WTC11 (cell line): ENCODE results near the gene QPCTL.
A peak's percentile ranks its signal among the peaks of the same experiment; 100 is the strongest.

Source experiments
- USF2 ChIP-seq: sonication (generic); formaldehyde crosslinking; IDR thresholded peaks from 2 replicates; pipeline ENCODE4 v1.8.1; 2023; ENCODE audit warnings: mild to moderate bottlenecking, missing genetic modification reagents, moderate library complexity
- TF ChIP-seq, protein P1 (sequence below): fragments of 200-600 bp; IDR thresholded peaks from 2 replicates; pipeline ENCODE4 v1.8.0; 2022; ENCODE audit warnings: antibody characterized with exemption

DNA sequence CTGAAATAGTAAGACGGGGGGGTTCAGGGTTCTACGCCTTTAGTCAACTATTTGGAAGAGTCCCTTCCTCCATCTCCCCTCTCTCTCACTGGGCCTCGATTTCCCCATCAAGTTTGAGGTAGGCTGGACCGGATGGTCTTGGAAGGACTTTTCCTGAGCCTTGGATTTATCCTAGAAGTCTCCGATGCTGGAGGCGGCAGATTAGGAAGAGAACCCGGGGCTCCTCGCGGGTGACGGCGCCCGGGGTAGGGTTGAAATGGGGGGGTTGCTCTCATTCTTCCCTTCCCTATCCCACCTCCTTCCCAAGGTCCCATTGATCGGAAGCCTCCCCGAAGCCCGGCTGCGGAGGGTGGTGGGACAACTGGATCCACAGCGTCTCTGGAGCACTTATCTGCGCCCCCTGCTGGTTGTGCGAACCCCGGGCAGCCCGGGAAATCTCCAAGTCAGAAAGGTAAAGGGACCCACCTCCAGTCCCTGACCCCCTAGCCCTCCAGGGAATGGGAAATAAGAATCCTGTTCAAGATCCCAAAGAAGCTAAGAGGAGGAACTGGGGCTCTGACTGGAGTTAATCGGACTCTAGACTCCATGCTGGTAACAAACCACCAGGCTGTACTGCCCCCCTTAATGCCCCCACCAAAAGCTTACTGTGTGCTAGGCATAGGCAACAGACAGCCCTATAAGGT, 781 bp downstream of the QPCTL start:
- TF ChIP-seq, protein P1, sequence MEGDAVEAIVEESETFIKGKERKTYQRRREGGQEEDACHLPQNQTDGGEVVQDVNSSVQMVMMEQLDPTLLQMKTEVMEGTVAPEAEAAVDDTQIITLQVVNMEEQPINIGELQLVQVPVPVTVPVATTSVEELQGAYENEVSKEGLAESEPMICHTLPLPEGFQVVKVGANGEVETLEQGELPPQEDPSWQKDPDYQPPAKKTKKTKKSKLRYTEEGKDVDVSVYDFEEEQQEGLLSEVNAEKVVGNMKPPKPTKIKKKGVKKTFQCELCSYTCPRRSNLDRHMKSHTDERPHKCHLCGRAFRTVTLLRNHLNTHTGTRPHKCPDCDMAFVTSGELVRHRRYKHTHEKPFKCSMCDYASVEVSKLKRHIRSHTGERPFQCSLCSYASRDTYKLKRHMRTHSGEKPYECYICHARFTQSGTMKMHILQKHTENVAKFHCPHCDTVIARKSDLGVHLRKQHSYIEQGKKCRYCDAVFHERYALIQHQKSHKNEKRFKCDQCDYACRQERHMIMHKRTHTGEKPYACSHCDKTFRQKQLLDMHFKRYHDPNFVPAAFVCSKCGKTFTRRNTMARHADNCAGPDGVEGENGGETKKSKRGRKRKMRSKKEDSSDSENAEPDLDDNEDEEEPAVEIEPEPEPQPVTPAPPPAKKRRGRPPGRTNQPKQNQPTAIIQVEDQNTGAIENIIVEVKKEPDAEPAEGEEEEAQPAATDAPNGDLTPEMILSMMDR, result peak; percentile 88
- no peak for TF ChIP-seq USF2 (CRISPR knock-in tag)
